ENCODE data around the gene INO80E.
"Not testable (repeated sequence)": the region's sequence is repeated elsewhere in the genome, so short reads cannot be mapped to it uniquely, and the experiment has no call there.

Gene INO80E

GRCh38 chr16:30031477-30031918 is 35.5 kb downstream of the INO80E start:
- DNase-seq (ENCODE audit: low read depth): no peak

DNA sequence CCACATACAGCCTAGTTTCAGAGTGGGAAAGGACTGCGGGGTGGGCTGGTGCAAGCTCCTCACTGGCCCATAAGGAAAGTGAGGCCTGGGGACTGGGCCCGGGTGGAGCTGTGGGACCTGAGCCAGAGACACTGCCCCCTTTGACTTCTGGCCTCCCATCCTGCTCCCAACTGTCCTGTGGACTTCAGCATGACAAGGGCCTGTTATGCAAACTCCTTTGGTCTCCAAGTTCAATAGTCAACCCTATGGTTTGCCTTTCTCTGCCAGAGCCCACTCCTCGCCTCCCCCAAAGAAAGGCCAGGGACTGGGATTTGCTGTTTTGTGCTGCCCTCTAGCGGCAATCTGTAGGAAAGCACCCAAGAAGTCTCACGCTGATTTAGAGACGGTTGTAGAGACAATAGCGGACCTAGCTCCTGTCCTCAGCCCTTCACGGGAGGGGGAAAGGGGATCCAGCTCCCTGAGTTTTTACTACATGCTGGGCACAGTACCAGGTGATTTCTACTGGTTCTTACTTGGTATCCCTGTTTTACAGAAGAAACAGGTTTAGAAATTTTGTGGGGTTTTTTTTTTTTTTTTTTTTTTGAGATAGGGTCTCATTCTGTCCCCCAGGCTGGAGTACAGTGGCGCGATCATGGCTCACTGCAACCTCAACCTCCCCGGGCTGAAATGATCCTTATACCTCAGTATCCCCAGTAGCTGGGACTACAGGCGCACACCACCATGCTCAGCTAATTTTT is 36.2 kb downstream of the INO80E start:
- peak; percentile 48 for DNase-seq (ENCODE audit: low read depth)

DNA sequence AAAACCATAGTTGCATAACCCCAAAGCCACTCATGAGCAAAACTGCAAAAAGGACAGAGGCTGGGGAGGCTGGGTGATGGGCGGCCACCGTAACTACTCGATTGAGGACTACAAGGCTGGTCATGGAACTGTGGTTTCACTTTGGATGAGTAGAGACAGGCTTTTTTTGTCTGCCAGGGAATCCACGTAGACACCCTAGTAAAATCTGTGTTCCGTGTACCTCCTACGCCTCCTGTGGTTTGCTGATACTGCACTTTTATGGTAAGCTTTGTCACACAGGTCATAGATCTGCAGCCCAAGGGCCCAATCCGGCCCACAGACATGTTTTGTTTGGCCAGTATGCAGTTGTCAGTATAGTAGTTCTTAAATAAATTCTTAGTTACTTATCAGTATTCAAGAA is 37.2 kb downstream of the INO80E start:
- DNase-seq (ENCODE audit: low read depth): no peak

GRCh38 chr16:30040221-30040620 is 44.2 kb downstream of the INO80E start:
- DNase-seq (ENCODE audit: low read depth): no peak

- not testable (repeated sequence) for DNase-seq (ENCODE audit: low read depth)
Observed at GRCh38 chr16:30040690-30041089, 44.6 kb downstream of the INO80E start.

GRCh38 chr16:30041841-30042240 is 45.8 kb downstream of the INO80E start:
- DNase-seq (ENCODE audit: low read depth): peak; percentile 41

GRCh38 chr16:30046178-30046577 is 50.1 kb downstream of the INO80E start:
- no peak for DNase-seq (ENCODE audit: low read depth)

DNA sequence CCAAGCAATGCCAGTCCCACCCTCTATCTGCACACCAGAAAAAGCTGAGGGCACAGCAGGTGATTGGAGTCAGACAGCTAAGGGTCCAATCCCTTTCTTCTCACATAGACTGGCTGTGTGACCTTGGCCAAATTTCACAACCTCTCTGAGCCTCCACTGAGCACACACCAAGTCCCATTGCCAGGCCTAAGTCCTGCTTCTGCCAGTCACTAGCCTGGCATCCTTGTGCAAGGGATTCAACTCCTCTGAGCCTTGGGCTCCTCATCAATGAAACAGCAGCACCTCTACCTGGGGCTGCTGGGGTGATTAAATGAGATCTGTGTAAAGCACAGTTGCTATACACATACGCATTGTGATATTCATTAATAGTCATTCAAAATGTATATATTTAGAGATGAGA is 50.5 kb downstream of the INO80E start:
- DNase-seq (ENCODE audit: low read depth): no peak

DNA sequence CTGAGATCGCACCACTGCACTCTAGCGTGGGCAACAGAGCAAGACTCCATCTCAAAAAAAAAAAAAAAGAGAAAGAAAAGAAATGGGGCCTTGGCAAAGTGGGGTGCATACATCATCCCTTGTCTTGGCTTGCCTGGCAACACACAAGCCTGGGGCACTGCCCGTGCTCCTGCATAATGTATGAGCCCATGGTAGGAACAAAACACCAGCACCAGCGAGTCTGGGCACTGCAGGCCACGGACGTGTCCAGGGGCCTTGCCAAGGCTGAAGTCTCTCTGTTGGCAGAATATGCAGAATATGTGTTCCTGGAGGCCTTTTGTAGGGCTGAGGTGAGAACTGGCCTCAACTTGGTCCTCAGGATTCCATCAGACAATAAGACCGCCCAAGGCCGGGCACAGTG is 53.8 kb downstream of the INO80E start:
- DNase-seq (ENCODE audit: low read depth): no peak

DNA sequence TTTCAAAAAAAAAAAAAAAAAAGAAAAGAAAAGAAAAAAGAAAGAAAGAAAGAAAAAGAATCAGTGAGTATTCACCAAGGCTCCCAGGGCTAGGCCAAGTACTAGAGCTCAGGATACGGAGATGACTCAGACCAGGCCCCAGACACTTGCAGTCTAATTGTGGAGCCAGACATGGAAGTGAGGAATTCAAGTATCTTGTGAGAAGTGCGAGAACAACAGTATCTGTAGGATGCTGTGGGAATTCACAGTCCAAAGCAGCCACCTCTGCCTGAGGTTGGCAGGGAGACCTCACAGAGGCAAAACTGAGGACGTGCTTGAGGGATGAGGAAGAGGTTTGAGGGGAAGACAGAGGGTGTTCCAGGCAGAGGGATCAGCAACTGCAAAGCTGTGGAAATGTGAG is 55.5 kb downstream of the INO80E start:
- peak; percentile 87 for DNase-seq (ENCODE audit: low read depth)

DNA sequence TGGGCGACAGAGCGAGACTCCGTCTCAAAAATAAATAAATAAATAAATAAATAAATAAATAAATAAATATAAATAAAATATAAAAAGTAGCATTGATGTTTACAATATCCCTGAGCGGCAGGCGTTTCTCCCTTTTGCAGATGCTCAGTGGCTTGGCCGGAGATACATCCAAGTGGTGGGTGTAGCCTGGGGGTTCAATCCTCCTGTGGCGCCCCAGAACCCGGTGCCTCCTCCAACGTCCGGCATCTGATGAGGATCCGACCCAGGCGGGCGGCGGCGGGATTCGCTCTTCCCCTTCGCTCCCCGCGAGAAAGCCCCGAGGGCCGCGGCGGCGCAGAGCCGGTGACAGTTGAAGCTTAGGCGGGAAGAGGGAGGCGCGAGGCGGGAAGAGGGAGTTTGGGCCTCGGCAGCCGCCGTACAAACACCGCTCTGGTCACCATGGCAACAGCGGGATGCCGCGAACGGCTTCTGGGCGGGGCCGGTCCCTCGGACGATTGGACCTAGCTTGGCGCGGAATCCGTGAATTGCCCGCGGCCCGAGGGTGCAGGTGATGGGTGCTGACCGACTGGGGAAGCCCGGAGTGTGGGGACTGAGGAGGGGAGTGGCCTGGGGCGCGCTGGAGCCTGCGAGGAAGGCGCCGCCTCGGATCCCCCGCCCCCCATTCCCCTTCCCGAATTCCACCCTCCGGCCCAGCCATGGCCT is 56.8 kb downstream of the INO80E start:
- DNase-seq (ENCODE audit: low read depth): peak; percentile 90

- DNase-seq (ENCODE audit: low read depth): peak; percentile 34
Observed at GRCh38 chr16:30053376-30054015, 57.5 kb downstream of the INO80E start.

DNA sequence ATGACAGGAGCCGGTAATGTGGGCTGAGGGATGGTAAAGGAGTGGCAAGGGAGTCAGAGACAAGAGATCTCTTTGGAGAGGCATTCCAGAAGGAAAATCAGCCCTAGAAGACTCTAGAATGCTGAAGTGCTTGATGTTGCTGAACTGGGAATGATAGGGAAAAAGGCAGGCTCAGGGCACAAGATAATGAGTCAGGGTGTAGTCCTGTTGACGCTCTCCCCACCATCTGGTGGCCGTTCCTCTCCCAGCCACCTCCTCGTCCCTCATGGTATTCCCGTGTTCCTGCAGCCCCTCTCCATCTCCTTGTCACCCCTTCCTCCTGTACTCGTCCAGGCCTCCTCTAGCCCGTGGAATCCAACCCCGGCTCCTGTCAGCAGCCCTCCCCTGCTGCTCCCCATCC is 58.4 kb downstream of the INO80E start:
- DNase-seq (ENCODE audit: low read depth): no peak

GRCh38 chr16:30054959-30055553 is 59.0 kb downstream of the INO80E start:
- DNase-seq (ENCODE audit: low read depth): no peak

All from iris pigment epithelial cell (primary cell).